GM12878 (cell line): ENCODE data around the gene PCK2. TPM values are rescaled to one million over a fixed set of nuclear protein-coding genes. Genes with fewer than 3 reads are reported as not detected.
A peak's percentile ranks its signal among the peaks of the same experiment; 100 is the strongest.

Experiments
- ATAC-seq: fragments of 200-7000 bp; cut with Tn5 transposase; 3 replicates; pipeline ENCODE4 v1.9.1; 2020; ENCODE audit warnings: mild to moderate bottlenecking, moderate library complexity
- BruUV-seq: library from RNA; stranded (reverse); fragments of 400-500 nt; replicated peaks from 2 replicates; lab custom pipeline; 2021; lab: Mats Ljungman, UMichigan
- CTCF ChIA-PET: fragments of 300-600 bp; sonication (Branson Sonifier 250); formaldehyde crosslinking; extraction: SDS; loops from one replicate; lab custom pipeline; 2021; ENCODE audit warnings: inconsistent platforms; lab: Yijun Ruan, JAX
- POLR2A ChIA-PET: fragments of 350-600 bp; formaldehyde crosslinking; extraction: SDS; loops from one replicate; lab custom pipeline; 2021; ENCODE audit warnings: inconsistent platforms; lab: Charles Lee
- RAD21 ChIA-PET: fragments of 300-600 bp; sonication (Branson Sonifier 250); formaldehyde crosslinking; loops from one replicate; lab custom pipeline; 2023; ENCODE audit warnings: antibody characterized with exemption; ENCODE audit not compliant: unreplicated experiment; lab: Charles Lee
- SMC1A ChIA-PET: fragments of 300-600 bp; sonication (Branson Sonifier 250); formaldehyde crosslinking; loops from one replicate; lab custom pipeline; 2023; ENCODE audit not compliant: unreplicated experiment, uncharacterized antibody; lab: Charles Lee
- DNase-seq: peaks from one replicate; pipeline ENCODE4 v3.0.0-alpha.2; 2011; ENCODE audit warnings: low read depth, low spot score
- FAIRE-seq: peaks from 3 replicates; lab custom pipeline; 2011; peaks lifted over from hg19 to GRCh38; lab: Jason Lieb, UNC
- H2AFZ ChIP-seq: 2 replicates; pipeline ENCODE4 v1.6.0; 2011; ENCODE audit warnings: low read depth, low read length, control low read depth; ENCODE audit not compliant: control insufficient read depth
- H3K27ac ChIP-seq: 2 replicates; pipeline ENCODE4 v1.5.1; 2011; ENCODE audit warnings: control low read depth; ENCODE audit not compliant: control insufficient read depth, insufficient read depth
- H3K27me3 ChIP-seq, 2 experiments: replicated peaks in 1 of 2; 2 replicates each; pipeline versions ENCODE4 v1.6.0 to v1.6.1; 2011; ENCODE audit warnings: low read length in 1 of 2; ENCODE audit not compliant: control insufficient read depth in 2 of 2, insufficient read depth in 2 of 2
- H3K36me3 ChIP-seq, 2 experiments: 2 replicates each; pipeline ENCODE4 v1.5.1; 2011; ENCODE audit warnings: low read length in 1 of 2; ENCODE audit not compliant: control insufficient read depth in 2 of 2, insufficient read depth in 2 of 2
- H3K4me1 ChIP-seq: 2 replicates; pipeline ENCODE4 v1.6.1; 2011; ENCODE audit warnings: mild to moderate bottlenecking, low read length, moderate library complexity, mixed read lengths; ENCODE audit not compliant: control insufficient read depth, insufficient read depth
- H3K4me2 ChIP-seq: 2 replicates; pipeline ENCODE4 v1.6.0; 2011; ENCODE audit warnings: control low read depth; ENCODE audit not compliant: control insufficient read depth, insufficient read depth
- H3K4me3 ChIP-seq: fragments of 200-600 bp; sonication (generic); 2 replicates; pipeline ENCODE4 v1.5.1; 2016
- H3K79me2 ChIP-seq: 2 replicates; pipeline ENCODE4 v1.6.0; 2011; ENCODE audit warnings: low read length; ENCODE audit not compliant: control insufficient read depth, insufficient read depth
- H3K9ac ChIP-seq: 2 replicates; pipeline ENCODE4 v1.8.0; 2011; ENCODE audit warnings: low read length, control low read depth, mixed read lengths; ENCODE audit not compliant: control insufficient read depth, insufficient read depth
- H3K9me3 ChIP-seq: replicated peaks from 3 replicates; pipeline ENCODE4 v1.5.1; 2011; ENCODE audit warnings: mild to moderate bottlenecking, low read length; ENCODE audit not compliant: control insufficient read depth, insufficient read depth
- H4K20me1 ChIP-seq: 2 replicates; pipeline ENCODE4 v1.6.0; 2011; ENCODE audit not compliant: control insufficient read depth, insufficient read depth
- CHD1 ChIP-seq: IDR thresholded peaks from 2 replicates; pipeline ENCODE4 v1.6.1; 2012; ENCODE audit warnings: low read depth, low read length, improper control_type of control experiment
- E2F4 ChIP-seq: IDR thresholded peaks from 2 replicates; pipeline ENCODE4 v1.6.1; 2012; ENCODE audit warnings: low read depth, low read length, improper control_type of control experiment
- E2F8 ChIP-seq: fragments of 450-650 bp; IDR thresholded peaks from 2 replicates; pipeline ENCODE4 v1.6.1; 2018; ENCODE audit warnings: mild to moderate bottlenecking, low read depth, moderate library complexity; ENCODE audit not compliant: partially characterized antibody
- EZH2 ChIP-seq: IDR thresholded peaks from 2 replicates; pipeline ENCODE4 v1.6.1; 2012; ENCODE audit warnings: low read depth, mild to moderate bottlenecking, control low read depth, inconsistent platforms, low read length, borderline replicate concordance; ENCODE audit not compliant: control insufficient read depth
- HDAC6 ChIP-seq: fragments of 200-600 bp; sonication (generic); IDR thresholded peaks from one replicate; pipeline ENCODE4 v1.8.0; 2017; ENCODE audit warnings: antibody characterized with exemption; ENCODE audit not compliant: unreplicated experiment
- HSF1 ChIP-seq: fragments of 150-350 bp; IDR thresholded peaks from 2 replicates; pipeline ENCODE4 v1.6.1; 2014; ENCODE audit warnings: mild to moderate bottlenecking, low read depth, low read length
- POLR2AphosphoS5 ChIP-seq: IDR thresholded peaks from 2 replicates; pipeline ENCODE4 v1.6.1; 2011; ENCODE audit warnings: mild to moderate bottlenecking, low read length, inconsistent platforms
- RELB ChIP-seq: fragments of 450-650 bp; IDR thresholded peaks from 2 replicates; pipeline ENCODE4 v1.6.1; 2017; ENCODE audit warnings: low read depth, mild to moderate bottlenecking, moderate library complexity
- RFX5 ChIP-seq: IDR thresholded peaks from 2 replicates; pipeline ENCODE4 v1.6.1; 2011; ENCODE audit warnings: low read depth, low read length, improper control_type of control experiment
- SIN3A ChIP-seq: IDR thresholded peaks from 2 replicates; pipeline ENCODE4 v1.6.1; 2012; ENCODE audit warnings: low read depth, low read length, improper control_type of control experiment
- SIX5 ChIP-seq: IDR thresholded peaks from 2 replicates; pipeline ENCODE4 v1.6.1; 2011; ENCODE audit warnings: mild to moderate bottlenecking, low read depth, low read length, moderate library complexity; ENCODE audit not compliant: severe bottlenecking
- SMC3 ChIP-seq: IDR thresholded peaks from 2 replicates; pipeline ENCODE4 v1.6.1; 2011; ENCODE audit warnings: low read length, improper control_type of control experiment, borderline replicate concordance
- WGBS: methylation state at CpG from one replicate; pipeline ENCODE4 v1.1.6; 2016; ENCODE audit warnings: low lambda C conversion rate; ENCODE audit not compliant: insufficient replicate concordance, insufficient coverage; ENCODE audit errors: missing lambda C conversion rate; 5-methylcytosine and 5-hydroxymethylcytosine counted together
- in situ Hi-C: fragments of 300-500 bp; cut with MboI; formaldehyde crosslinking; loops from 9 replicates; pipeline ENCODE4 v1.14.3; 2018; ENCODE audit warnings: mixed read lengths
- intact Hi-C: fragments of 100-400 bp; cut with micrococcal nuclease; formaldehyde crosslinking; loops from one replicate; pipeline ENCODE4 v1.14.2; 2022; ENCODE audit not compliant: unreplicated experiment
- polyA plus RNA-seq, 11 experiments: library from polyadenylated mRNA; depleted of rRNA in 4 of 11; unstranded in 6 of 11; stranded (reverse) in 5 of 11; fragments of >200 nt; fragmentation: Nextera tagmentation in 4 of 11; fragmentation: Illumina TruSeq in 1 of 11; extraction: Ambion mirVana in 4 of 11; extraction: Trizol in 1 of 11; gene quantifications; 1 replicate in 1 of 11; 2 replicates in 10 of 11; pipeline versions ENCODE4 v1.2.1 to v1.2.3, GENCODE V29; 2011 to 2016; ENCODE audit warnings: inconsistent platforms in 2 of 11, missing spikeins in 2 of 11, low read depth in 1 of 11
- total RNA-seq, 4 experiments: library from RNA; depleted of rRNA in 3 of 4; stranded (reverse); fragments of >200 nt in 3 of 4; fragmentation: Illumina TruSeq in 1 of 4; extraction: Trizol in 1 of 4; gene quantifications; 2 replicates each; pipeline versions ENCODE4 v1.2.1 to v1.2.3, GENCODE V29; 2013 to 2021

The PCK2 gene
- total and polyA plus RNA-seq, 10 of the 15 experiments (the other 5 are each of a cell fraction or from before 2014, with no cell fraction given), result 6.6 to 110 (median 44.6) TPM

- FAIRE-seq, result no peak
- Histone ChIP-seq H3K36me3 (peaks cover 5 to 28% of the 10 kb centered on the region in 2 experiments), H3K9ac (no peak overlapping the region), H4K20me1 (no peaks in the 10 kb centered on the region), H3K79me2 (peaks cover 70% of the 10 kb centered on the region), H3K4me3 (no peak overlapping the region), H3K27me3 (no peaks in the 10 kb centered on the region)
- CTCF ChIA-PET, result interaction anchor here (1.0 to 1.4 kb wide), 3 partner anchors 17 to 70 kb away, joined by 3 to 7 read pairs (median 5); partner anchors contain the start of genes CHMP4A and IRF9
- intact Hi-C loops (no loop called here), in situ Hi-C loops (no loop called here)
- RAD21 ChIA-PET, result interaction anchor here (0.8 to 0.9 kb wide), 2 partner anchors 29 to 35 kb away, joined by 4 to 5 read pairs; partner anchors contain the start of genes DCAF11 and NRL
- SMC1A ChIA-PET, result interaction anchor here (0.6 to 1.5 kb wide), 4 partner anchors 18 to 35 kb away, joined by 3 to 6 read pairs (median 4); partner anchors contain the start of gene IRF9
- no peak for TF ChIP-seq SMC3
- TF ChIP-seq RELB, result no peak
- TF ChIP-seq SIN3A, result no peak
- TF ChIP-seq RFX5, result no peak
- TF ChIP-seq HSF1, result no peak
- TF ChIP-seq E2F4, result no peak
- TF ChIP-seq POLR2AphosphoS5, result no peak
- TF ChIP-seq HDAC6, result no peak
- TF ChIP-seq SIX5, result no peak
- TF ChIP-seq EZH2, result no peak
- TF ChIP-seq E2F8, result no peak
- TF ChIP-seq CHD1, result no peak
- TF ChIP-seq, all 136 proteins: peak for 0
- Histone ChIP-seq H3K27ac (no peak overlapping the region; the same call in 1 of the 2 replicates), H3K4me2 (peak overlapping the region; percentile 77), H2AFZ (no peak overlapping the region), H3K4me1 (peaks cover 24% of the 10 kb centered on the region), H3K9me3 (no peaks in the 10 kb centered on the region)
- no TSS peak for BruUV-seq
- POLR2A ChIA-PET, result interaction anchor here (1.0 to 2.3 kb wide), 6 partner anchors 8 to 49 kb away, joined by 3 to 10 read pairs (median 5); partner anchors contain the start of genes IRF9, PCK2 and PSME1
- ATAC-seq (no peak), DNase-seq (no peak)
- 50% methylated on average over 2 of the region's 2 CpGs for WGBS
These were observed 49.4 kb downstream of the PCK2 start for GRCh38 chr14:24143511-24143910.
